ENCODE data around the gene ZNF232.

The ZNF232 gene

GRCh38 chr17:5069724-5070123 lies 42.0 kb downstream of the ZNF232 start:
- DNase-seq = no peak
- TF ChIP-seq GATA1 (IDR thresholded peaks at IDR 0.05; ENCODE audit: low read depth, low read length) (no peak), POLR2A (IDR thresholded peaks at IDR 0.05; ENCODE audit: low read length) (no peak)

- TF ChIP-seq GATA1 (IDR thresholded peaks at IDR 0.05; ENCODE audit: low read depth, low read length) = no peak
- TF ChIP-seq POLR2A (IDR thresholded peaks at IDR 0.05; ENCODE audit: low read length) = no peak
- DNase-seq = no peak
Measured at GRCh38 chr17:5068236-5068635, 43.4 kb downstream of the ZNF232 start.

GRCh38 chr17:5065227-5065744 lies 46.4 kb downstream of the ZNF232 start:
- TF ChIP-seq POLR2A (IDR thresholded peaks at IDR 0.05; ENCODE audit: low read length) (no peak), GATA1 (IDR thresholded peaks at IDR 0.05; ENCODE audit: low read depth, low read length) (no peak)
- DNase-seq = no peak

Measured in erythroblast (primary cell).